ENCODE measurements around the gene LAMP5.

DNA sequence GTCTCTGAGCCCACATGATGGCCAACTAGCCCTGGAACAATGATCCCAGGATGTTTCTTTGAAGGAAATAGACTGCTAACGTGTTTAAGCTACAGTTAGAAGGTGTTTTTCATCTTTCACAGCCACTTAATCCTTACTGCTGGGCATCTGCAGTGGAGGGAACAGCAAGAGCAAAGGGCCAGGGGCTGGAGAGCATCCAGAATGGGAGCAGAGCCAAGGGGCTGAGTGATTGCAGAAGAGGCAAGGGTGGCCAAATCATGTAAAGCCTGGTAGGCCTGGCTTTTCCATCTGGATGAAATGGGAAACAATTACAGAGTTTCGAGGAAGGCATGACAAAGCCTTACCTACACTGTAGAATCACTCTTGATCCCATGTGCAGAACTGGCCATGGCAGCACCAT is 18.7 kb upstream of the LAMP5 start:
- TF ChIP-seq, protein P1, sequence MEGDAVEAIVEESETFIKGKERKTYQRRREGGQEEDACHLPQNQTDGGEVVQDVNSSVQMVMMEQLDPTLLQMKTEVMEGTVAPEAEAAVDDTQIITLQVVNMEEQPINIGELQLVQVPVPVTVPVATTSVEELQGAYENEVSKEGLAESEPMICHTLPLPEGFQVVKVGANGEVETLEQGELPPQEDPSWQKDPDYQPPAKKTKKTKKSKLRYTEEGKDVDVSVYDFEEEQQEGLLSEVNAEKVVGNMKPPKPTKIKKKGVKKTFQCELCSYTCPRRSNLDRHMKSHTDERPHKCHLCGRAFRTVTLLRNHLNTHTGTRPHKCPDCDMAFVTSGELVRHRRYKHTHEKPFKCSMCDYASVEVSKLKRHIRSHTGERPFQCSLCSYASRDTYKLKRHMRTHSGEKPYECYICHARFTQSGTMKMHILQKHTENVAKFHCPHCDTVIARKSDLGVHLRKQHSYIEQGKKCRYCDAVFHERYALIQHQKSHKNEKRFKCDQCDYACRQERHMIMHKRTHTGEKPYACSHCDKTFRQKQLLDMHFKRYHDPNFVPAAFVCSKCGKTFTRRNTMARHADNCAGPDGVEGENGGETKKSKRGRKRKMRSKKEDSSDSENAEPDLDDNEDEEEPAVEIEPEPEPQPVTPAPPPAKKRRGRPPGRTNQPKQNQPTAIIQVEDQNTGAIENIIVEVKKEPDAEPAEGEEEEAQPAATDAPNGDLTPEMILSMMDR (IDR thresholded peaks at IDR 0.05; ENCODE audit: low read length), result no peak
- TF ChIP-seq EZH2 (IDR thresholded peaks at IDR 0.05; ENCODE audit: borderline replicate concordance, low read length), result no peak

Measured in OCI-LY1 (cell line).